G401 (cell line): ENCODE data around the gene FOSL2. TPM values are rescaled to one million over a fixed set of nuclear protein-coding genes. Genes with fewer than 3 reads are reported as not detected.

ENCODE experiments used
- DNase-seq: peaks from one replicate; pipeline ENCODE4 v3.0.0-alpha.2; 2015; ENCODE audit warnings: low spot score
- in situ Hi-C: cut with HindIII; loops from 2 replicates; pipeline ENCODE4 v1.10.0; 2016; ENCODE audit warnings: low sequenced_read_pairs, mixed read lengths
- total RNA-seq: library from RNA; depleted of rRNA; stranded (reverse); fragments of >200 nt; shearing (Covaris generic); gene quantifications from 2 replicates; pipeline ENCODE4 v1.2.3, GENCODE V29; 2014

Gene FOSL2
- total RNA-seq, 1 experiment from 2014 or later: 16.1 TPM

GRCh38 chr2:28390746-28391563 is 1.7 kb upstream of the FOSL2 start:
- DNase-seq: peak; percentile 62
- in situ Hi-C loops: no loop called here

GRCh38 chr2:28391564-28392296 is 928 bp upstream of the FOSL2 start:
- in situ Hi-C loops: no loop called here
- peak; percentile 66 for DNase-seq

DNA sequence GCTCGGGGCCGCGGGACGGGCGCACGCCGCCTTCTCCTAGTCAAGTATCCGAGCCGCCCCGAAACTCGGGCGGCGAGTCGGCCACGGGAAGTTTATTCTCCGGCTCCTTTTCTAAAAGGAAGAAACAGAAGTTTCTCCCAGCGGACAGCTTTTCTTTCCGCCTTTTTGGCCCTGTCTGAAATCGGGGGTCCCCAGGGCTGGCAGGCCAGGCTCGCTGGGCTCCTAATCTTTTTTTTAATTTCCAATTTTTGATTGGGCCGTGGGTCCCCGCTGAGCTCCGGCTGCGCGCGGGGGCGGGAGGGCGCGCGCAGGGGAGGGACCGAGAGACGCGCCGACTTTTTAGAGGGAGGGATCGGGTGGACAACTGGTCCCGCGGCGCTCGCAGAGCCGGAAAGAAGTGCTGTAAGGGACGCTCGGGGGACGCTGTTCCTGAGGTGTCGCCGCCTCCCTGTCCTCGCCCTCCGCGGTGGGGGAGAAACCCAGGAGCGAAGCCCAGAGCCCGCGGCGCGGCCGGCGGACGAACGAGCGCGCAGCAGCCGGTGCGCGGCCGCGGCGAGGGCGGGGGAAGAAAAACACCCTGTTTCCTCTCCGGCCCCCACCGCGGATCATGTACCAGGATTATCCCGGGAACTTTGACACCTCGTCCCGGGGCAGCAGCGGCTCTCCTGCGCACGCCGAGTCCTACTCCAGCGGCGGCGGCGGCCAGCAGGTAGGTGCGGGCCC is 617 bp downstream of the FOSL2 start:
- in situ Hi-C loops: no loop called here
- peak; percentile 39 for DNase-seq

DNA sequence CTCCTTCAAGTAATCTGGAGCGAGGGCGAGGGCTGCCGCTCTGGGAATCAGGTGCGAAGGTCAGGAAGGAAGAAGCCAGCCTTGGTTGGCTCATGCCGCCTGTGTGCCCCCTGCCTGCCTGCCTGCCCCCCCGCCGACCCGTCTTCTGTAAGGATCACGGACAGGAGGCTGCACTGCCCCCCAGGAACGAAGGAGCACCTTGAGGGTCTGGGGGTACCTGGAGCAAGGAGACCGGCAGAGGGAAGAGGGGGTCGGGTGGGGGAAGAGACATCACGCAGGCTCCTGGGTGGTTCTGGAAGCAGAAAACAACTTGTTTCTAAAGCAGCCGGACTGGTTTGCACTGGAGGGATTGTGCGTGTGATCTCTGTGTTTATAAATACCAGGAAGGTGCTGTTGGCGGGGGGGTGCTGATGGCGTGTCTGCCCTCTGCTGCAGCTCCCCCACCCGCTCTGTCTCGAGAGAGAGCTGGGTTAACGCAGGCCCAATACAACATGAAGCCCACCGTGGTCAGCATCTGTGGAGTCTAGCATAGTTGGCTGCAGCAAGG is 1.7 kb downstream of the FOSL2 start:
- in situ Hi-C loops: no loop called here
- peak; percentile 50 for DNase-seq

- in situ Hi-C loops: no loop called here
- DNase-seq: no peak
These were observed 2.3 kb downstream of the FOSL2 start for GRCh38 chr2:28394997-28395333.

DNA sequence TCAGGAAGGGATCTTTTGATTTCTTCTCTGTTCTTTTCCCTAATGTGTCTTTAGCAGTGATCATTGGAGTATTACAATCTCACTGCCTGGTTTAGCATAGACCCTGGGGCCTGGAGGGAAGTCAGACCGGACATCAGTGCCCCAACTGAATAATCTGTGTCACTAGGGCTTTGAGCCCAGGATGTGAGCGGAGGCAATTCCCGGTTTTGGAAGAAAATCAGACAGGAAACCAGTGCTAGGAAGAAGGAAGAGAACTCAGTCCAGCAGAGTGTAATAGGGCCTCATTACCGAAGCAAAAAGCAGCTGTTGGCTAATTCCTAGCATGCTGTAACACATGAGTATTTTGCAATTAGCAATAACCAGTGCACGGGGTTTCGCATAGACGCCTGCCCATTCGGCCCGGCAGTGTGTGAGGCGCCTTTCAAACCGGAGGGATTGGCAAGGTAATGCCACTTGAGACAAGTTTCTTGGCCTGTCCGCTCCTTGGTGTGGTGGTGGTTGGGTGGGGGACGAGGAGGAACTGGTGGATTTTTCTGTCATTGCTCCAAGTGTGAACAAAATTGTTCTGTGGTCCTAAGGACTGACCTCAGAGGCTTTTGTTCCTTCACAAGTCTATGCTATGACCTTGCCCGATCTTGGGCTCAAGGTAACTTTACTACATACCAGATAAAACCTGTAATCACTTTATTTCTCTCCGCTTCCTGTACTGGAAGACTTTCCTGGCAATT is 2.8 kb downstream of the FOSL2 start:
- peak; percentile 59 for DNase-seq
- in situ Hi-C loops: no loop called here

DNA sequence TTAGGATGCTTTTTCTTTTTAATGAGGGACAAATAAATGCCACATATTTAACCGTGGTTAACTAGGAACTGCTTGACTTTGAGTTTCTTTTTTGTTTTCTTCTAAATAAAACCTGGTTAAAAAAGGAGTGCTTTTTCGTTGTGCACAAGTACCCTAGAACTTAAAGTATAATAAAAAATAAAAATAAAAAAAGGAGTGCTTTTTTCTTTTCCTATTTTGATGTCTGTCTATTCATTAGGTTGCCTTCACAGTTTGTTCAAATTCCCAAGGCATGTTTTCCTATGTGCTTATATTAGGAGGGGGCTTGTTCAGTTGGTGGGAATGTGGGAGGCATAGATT is 4.4 kb downstream of the FOSL2 start:
- no peak for DNase-seq
- in situ Hi-C loops: no loop called here

DNA sequence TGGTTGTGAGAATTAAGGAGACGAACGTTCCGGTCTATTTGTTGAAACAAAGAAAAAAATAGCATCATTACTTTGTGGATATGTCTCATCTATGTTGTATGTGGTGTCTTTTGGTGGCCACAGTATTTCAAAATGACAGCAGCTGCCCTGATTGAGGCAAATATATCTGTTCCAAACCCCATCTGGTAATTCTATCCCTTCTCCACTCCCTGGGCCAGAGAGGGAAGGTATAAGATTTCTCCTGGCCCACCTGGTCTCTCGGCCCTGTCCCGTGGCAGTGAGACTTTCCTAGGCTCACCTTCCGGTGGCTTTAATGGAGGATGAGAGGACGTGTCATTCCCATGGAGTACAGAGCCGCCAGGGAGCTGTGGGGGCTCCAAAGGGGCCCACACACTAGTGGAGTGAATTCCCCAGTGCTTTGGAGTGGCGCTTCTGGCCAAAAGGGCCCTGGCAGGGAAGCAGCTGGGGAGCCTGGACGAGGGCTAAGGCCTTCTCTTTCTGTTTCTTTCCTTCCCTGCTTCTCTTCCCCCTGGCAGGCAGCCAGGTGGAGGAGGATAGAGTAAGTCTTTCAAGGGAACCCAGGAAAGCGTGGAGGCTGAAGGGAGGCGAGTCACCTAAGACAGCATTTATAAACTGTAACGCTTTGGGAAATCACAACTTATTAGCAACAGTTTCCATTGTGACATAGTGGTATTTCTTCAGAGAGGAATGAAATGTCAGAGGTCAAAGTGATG is 5.6 kb downstream of the FOSL2 start:
- no peak for DNase-seq
- in situ Hi-C loops: no loop called here

DNA sequence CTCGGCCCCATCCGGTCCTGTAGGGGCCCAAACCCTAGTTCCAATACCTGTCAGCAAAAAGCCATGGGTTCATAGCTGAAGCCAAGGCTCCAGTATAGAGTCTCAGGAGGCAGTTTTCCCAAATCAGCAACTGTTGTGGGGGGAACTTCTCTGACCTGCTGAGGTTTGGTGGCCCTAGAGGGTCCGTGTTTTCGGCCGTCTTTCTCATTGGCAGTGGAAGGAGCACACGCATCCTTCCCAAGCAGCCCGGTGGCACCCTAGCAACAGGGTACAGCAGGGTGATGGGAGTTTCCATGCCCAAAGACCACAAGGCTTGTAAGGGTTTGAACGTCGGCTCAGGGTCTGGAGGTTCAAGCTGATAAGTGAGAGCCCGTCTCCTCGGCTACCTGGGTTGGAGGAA is 6.6 kb downstream of the FOSL2 start:
- in situ Hi-C loops: no loop called here
- no peak for DNase-seq

GRCh38 chr2:28399956-28400355 is 7.3 kb downstream of the FOSL2 start:
- in situ Hi-C loops: no loop called here
- DNase-seq: no peak

GRCh38 chr2:28400419-28400818 is 7.8 kb downstream of the FOSL2 start:
- in situ Hi-C loops: no loop called here
- no peak for DNase-seq

DNA sequence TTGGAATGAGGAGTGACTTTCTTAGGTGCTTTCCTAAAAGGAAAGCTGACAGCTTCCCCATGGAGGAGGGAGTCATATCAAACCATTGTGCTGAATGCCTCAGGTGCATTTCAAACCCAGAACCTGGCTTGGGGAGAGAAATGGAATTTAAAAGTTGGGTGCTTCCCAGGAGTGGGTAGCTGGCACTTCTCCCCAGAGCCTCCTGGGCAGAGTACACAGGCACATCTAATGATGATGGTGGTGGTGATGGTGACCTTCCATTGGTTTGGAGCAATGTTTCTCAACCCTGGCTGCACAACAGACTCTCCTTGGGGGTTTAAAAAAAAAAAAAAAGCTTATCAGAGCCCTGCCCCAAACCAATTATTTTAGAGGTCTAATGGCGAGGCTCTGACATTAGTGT is 8.3 kb downstream of the FOSL2 start:
- in situ Hi-C loops: no loop called here

GRCh38 chr2:28401411-28401810 is 8.8 kb downstream of the FOSL2 start:
- DNase-seq: no peak
- in situ Hi-C loops: no loop called here

More for the DNA sequence above, 8.3 kb downstream of the FOSL2 start:
- DNase-seq: no peak

DNA sequence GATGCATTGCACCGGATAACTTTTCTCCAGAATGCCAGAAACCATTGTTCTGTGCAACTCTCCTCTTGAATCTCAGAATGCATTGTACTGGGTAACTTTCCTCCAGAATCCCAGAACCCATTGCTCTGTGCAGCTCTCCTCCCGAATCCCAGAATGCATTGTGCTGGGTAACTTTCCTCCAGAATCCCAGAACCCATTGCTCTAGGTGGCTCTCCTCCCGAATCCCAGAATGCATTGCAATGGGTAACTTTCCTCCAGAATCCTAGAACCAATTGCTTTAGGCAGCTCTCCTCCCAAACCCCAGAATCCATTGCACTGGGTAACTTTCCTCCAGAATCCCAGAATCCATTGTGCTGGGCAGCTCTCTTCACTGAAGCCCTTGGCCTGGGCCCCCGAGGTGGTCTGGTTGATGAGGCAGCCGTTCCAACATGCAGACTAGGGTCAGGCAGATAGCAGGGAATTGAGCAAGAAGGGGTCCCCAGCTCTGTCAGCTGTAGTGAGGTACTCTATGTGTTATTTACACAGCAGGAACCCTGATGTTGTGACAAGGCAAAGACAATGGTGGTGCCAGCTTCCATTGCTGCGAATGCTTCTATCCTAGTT is 9.4 kb downstream of the FOSL2 start:
- in situ Hi-C loops: no loop called here
- no peak for DNase-seq

GRCh38 chr2:28403370-28403956 is 10.8 kb downstream of the FOSL2 start:
- in situ Hi-C loops: no loop called here

GRCh38 chr2:28404086-28404485 is 11.4 kb downstream of the FOSL2 start:
- DNase-seq: no peak
- in situ Hi-C loops: no loop called here

More at GRCh38 chr2:28403370-28403956, 10.8 kb downstream of the FOSL2 start:
- no peak for DNase-seq

DNA sequence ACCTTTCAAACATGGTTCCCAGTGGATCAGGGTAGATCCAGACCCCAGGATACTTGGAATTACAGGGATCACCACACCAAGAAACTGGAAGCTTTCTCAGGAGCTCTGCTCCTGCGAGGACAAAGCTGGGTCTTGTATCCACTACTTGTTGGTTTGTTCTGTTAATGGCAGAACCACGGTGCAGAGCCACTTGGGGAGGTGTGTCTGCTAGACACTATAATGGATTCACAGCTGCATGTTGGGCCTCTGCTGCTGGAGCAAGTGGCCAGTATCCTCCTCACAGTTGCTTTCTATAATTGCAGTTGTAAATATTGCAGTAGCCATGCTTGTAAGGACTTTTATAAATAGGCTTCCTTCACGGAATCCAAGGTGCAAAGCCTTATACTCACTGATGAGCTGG is 12.9 kb downstream of the FOSL2 start:
- in situ Hi-C loops: no loop called here
- DNase-seq: no peak
